GM18867 (cell line): ENCODE results near the gene KIF20A.
"Not testable (repeated sequence)": the region's sequence is repeated elsewhere in the genome, so short reads cannot be mapped to it uniquely, and the experiment has no call there.

Source experiments
- ATAC-seq: cut with Tn5 transposase; IDR thresholded peaks from one replicate; pipeline ENCODE4 v1.9.1; 2021; ENCODE audit warnings: mild to moderate bottlenecking, moderate library complexity; ENCODE audit not compliant: unreplicated experiment

KIF20A gene

DNA sequence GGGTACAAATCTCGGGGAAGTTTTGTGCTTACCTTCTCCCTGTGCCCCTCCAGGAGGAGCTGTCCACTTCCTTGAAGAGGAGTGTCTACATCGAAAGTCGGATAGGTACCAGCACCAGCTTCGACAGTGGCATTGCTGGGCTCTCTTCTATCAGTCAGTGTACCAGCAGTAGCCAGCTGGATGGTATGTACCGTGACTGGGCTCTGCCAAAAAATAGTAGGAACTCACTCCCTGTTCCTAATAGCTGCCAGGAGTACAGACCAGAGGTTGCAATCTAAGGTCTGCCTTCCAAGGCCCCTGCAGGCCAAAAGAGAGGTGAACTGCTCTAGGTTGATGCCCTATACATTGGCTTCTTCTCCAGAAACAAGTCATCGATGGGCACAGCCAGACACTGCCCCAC, 3.9 kb downstream of the KIF20A start:
- ATAC-seq = no peak

DNA sequence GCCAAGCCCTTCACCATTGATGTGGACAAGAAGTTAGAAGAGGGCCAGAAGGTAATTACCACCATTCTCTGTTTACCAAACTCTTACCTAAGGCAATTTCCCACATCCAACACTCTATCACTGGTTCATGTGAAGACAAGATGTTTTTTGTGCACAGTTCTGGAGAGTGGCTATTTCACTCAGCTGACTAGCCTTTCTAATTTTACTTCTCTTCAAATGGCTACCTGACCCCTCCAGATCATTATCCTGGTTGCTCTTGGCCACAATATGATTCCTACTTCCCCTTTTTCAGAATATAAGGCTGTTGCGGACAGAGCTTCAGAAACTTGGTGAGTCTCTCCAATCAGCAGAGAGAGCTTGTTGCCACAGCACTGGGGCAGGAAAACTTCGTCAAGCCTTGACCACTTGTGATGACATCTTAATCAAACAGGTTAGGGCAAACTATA, 7.1 kb downstream of the KIF20A start:
- ATAC-seq = no peak

DNA sequence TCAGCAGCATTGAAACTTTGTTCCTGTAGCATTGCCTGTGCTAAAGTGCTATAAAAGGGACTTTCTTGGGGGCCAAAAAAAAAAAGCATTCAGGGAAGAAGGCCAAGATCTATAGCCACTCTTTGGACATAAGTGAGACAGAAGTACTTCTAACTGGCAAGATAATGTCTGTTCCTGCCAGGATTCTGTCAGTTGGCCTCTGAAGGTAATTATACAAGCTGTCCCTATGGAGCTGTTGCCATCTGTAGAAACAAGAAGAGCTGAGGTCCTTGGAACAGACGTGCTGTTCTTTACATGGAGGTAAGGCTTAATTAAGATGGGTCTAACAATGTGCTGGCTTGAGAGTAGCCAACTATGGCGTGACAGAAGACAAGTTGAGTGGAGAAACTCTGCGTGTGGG, 9.7 kb downstream of the KIF20A start:
- no peak for ATAC-seq

DNA sequence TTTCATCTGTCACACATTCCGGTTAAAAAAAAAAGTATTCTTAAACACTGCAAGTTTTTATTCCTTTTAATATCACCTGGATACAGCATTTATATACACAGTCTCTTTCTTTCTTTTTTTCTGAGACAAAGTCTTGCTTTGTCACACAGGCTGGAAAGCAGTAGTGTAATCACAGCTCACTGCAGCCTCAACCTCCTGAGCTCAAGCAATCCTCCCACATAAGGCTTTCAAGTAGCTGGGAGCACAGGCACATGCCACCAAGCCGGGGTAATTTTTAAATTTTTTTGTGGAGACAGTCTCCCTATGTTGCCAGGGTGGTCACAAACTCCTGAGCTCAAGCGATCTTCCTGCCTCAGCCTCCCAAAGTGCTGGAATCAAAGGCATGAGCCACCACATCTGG, 13.9 kb downstream of the KIF20A start:
- no peak for ATAC-seq

DNA sequence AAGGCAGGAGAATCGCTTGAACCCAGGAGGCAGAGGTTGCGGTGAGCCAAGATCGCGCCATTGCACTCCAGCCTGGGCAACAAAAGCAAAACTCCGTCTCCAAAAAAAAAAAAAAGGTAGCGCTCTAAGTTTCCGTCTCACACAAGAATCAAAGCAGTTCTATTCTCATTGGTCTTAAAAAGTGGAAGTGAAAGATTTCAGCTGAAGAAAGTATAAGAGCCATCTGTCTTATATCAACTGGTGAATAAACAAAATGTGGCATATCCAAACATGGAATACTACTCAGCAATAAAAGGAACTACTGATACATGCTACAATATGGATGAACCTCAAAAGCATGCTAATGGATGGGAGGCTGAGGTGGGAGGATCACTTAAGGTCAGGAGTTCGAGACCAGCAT, 14.9 kb downstream of the KIF20A start:
- not testable (repeated sequence) for ATAC-seq

DNA sequence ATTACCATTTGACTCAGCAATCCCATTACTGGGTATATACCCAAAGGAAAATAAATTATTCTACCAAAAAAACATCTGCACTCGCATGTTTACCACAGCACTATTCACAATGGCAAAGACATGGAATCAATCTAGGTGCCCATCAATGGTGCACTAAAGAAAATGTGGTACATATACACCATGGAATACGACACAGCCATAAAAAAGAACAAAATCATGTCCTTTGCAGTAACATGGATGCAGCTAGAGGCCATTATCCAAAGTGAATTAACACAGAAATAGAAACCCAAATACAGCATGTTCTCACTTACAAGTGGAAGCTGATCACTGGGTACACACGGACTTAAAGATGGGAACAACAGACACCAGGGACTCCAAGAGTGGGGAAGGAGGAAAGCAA, 32.1 kb downstream of the KIF20A start:
- no peak for ATAC-seq

DNA sequence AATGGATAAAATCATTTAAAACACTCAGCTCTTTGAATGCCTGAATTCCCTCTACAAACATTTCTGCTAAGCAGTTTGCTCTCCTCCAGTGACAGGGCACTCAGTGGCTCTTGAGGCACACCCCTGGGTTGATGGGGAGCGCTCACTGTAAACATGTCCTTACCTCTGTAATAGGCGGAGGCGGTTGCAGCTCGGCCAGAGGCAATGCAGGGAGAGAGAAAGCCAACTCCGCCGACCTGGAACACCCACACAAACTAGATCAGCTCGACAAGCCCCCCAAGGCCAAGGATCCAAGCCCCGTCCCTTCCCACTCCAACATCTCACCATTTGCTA, 33.9 kb downstream of the KIF20A start:
- peak; percentile 17 for ATAC-seq

DNA sequence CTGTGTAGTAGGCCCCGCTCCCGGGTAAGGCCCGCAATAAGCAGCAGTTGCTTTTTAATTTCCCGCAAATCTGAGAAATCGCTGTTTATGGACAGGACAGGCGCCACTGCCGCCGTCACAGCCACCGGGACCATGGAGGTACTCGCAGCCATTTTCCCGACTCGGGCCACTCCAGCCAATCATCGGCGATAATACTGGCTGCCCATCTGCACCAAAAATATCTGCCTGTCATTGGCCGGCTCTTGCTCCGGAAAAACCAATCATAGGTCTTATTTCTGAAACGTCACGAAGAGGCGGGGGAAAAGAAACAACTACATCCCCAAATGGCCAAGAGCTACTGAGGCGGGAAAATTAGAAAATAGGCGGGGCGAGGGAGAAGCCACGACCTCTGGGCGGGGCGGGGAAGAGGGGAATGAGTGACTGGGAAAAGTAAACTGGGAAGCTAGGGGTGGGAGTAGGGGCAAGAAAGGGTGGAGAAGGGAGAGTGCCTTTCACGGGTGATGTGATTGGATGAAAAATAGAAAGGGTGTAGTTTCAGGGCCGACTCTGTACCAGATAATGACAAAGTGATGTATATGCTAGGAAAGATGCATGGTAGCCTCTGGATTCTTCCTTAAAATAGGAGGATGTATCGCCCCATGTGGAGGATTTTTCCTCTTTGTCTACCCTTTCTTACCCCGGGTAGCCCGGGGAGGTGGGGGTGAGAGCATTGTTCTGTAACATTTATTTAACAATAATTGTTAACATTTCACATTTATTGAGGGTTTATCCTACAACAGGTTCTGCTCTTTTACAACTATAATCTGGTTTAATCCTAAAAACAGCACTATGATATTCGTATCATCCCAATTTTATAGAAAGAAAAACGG, 34.5 kb downstream of the KIF20A start, which contains the start of gene CDC23:
Gene CDC23 (minus strand): TSS at position 163 of the 869 bp plus-strand sequence. CDS start 11 bp downstream, at position 152.
- peak; percentile 96 for ATAC-seq

DNA sequence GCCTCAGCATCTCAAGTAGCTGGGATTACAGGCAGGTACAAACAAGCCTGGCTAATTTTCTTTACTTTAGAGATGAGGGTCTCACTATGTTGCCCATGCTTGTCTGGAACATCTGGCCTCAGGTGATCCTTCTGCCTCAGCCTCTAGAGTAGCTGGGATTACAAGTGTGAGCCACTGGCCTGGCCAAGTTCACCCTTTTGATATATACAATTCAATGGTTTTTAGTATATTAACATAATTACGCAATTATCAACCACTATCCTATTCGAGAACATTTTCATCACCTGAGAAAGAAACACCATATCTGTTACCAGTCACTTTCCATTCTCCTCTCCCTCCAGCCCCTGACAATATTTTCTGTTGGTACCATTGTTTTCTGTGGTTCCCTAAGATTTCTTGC, 37.9 kb downstream of the KIF20A start:
- ATAC-seq = no peak

DNA sequence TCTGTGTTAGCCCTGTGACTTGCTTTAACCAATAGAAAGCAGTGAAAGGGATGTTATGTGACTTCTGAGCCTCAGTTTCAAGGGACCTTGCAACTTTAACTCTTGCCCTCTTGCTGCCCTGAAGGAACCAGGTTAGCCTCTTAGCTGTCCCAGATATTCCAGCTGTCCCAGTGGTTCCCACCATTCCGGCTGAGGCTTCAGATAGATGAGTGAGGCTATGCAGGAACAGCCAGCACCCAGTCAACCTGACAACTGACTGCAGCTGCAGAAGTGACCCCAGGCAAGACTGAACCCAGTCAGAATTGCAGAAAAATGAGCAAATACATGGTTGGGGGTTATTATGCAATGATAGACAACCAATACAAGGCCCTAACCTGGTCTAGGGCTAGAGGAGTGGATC, 44.6 kb downstream of the KIF20A start:
- ATAC-seq = no peak

DNA sequence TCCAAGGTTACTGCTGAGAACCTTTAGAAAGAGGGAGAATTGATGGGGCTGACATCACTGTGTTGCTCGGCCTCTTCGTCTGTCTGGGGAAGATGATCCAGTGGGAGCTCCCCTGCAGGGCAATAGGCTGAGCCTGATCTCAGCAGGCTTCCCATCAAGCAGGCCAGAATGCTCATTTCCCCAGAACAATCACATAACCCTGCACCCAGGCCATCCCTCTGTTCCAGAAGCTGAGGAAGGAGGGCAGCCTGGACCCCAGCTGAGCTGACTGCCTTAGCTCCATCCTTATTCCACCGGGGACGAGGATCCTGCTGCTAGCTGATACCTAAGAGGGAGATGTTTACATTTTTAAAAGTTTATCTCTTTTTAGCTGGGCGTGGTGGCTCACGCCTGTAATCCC, 45.8 kb downstream of the KIF20A start:
- ATAC-seq = no peak

DNA sequence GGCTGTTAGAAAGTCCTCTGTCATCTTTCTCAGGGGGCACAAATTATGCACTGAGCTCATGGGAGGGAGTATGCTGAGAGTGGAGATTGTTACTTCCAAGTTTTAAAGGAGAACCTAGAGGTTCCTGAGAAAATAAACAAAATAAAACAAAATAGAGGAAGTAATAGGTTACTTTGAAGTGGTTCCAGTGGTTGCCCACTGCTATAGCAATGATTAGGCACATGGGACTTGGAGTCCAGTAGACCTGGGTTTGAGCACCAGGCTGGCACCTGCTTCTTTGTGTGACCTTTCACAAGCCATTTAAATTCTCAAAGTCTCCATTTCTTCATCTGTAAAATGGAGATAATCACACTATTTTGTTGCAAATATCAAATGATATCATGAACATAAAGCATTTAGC, 48.0 kb downstream of the KIF20A start:
- ATAC-seq = no peak

DNA sequence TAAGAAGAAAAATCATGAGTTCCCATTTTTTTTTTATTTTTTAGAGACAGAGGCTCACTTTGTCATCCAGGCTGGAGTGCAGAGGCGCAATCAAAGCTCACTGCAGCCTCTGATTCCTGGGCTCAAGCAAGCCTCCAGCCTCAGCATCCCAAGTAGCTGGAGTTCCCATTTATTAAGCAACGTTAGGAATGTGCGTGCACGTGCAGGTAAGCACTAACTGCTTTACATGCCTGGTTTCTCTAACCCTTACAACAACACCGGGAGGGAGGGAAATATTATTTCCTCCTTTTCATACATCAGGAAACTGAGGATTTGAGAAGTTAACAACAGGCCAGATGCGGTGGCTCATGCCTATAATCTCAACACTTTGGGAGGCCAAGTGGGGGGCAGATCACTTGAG, 50.5 kb downstream of the KIF20A start:
- no peak for ATAC-seq

DNA sequence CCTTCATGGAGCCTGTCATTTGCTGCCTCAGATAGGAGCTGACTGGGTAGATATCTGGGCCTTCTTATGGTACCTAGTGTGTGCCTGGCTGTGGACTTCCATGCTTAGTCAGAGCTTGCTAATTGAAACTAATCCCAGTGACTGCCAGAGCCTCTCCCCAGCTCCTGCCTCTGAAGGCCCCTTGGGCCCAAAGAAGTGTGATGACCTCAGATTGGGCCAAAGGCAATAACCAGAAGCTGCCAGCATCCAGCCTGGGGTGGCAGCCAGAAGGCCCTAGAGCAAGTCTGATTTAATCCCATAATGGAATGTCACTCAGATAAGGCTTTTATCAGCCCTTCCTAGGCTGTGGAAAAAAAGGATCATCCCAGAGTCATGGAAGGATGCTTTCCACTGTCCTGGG, 51.3 kb downstream of the KIF20A start:
- no peak for ATAC-seq

DNA sequence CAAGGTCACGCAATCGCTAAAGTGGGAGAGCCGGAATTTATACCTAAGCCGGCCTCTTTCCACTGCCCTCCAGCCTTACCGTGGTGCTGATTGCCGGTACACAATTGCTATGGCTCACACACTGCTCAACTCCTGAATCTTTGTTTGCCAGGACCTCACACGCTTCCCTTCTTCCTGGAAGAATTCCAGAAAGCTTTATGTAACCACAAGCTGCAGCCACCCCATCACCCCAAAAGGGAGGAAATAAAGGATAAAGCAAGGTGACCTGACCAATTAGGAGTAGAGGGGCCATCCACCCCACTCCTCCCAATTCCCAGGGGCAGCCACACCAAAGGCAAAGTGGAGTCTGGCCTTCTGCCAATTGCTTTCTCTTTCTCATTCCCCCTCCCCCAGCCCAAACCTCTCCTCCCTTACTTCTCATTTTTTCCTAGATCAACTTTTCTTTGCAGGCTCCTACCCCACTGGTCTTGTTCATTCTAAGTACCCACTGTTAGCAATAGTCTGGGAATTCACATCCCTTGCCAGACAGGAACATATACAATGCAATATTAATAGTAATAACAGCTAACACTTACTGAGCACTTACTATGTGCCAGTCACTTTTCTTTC, 52.2 kb downstream of the KIF20A start:
- ATAC-seq = no peak

DNA sequence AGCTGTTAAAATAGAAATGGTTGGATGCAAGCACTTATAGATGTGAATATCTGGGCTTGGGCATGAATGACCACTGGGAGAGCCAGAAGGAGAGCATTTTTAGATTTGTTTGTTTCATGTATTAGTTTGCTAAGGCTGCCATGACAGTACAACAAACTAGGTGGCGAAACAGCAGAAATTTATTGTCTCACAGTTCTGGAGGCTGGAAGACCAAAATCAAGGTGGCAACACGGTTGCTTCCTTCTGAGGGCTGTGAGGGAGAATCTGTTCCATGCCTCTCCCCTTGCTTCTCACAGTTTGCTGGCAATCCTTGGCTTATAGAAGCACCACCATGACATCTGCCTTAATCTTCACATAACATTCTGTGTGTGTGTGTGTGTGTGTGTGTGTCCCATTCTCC, 54.4 kb downstream of the KIF20A start:
- ATAC-seq = no peak

DNA sequence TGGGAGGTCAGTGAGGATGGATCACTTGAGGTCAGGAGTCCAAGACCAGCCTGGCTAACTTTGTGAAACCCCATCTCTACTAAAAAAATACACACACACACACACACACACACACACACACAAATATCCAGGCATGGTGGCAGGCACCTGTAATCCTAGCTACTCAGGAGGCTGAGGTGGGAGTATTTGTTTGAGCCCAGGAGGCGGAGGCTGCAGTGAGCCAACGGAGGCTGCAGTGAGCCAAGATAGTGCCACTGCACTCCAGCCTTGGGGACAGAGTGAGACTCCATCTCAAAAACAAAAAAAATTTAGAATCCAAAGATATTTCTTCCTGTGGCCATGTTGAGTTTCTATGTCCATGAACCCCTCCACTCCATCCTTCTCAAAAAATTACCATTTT, 55.7 kb downstream of the KIF20A start:
- ATAC-seq = no peak
